ENCODE results near the gene OPTC.
"Not testable (repeated sequence)": the region's sequence is repeated elsewhere in the genome, so short reads cannot be mapped to it uniquely, and the experiment has no call there.

OPTC gene, protein sequence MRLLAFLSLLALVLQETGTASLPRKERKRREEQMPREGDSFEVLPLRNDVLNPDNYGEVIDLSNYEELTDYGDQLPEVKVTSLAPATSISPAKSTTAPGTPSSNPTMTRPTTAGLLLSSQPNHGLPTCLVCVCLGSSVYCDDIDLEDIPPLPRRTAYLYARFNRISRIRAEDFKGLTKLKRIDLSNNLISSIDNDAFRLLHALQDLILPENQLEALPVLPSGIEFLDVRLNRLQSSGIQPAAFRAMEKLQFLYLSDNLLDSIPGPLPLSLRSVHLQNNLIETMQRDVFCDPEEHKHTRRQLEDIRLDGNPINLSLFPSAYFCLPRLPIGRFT

DNA sequence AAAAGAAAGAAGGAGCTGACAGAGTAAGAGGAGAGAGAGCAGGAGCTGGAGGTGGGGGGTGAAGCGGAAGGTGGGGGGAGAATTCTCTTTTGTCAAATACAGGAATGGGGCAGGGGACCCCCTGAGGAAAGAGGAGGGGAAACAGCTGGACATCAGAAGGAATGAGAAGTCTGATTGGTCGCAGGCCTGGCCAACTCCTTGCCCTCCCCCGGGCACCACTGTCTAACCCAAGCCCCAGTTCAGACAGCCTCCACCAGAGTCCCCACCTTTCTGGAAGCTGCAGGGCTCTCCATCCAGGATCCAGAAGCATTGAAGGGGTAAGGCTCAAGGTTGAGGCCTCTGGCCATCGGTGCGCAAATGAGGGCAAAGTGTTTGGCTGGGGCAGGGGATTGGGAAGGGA is at the start of gene OPTC:
Gene OPTC (plus strand): TSS at position 253 of the 400 bp plus-strand sequence. CDS start 1,853 bp downstream, outside the sequence.
- DNase-seq (ENCODE audit: low read depth), result no peak
- TF ChIP-seq, protein P1, sequence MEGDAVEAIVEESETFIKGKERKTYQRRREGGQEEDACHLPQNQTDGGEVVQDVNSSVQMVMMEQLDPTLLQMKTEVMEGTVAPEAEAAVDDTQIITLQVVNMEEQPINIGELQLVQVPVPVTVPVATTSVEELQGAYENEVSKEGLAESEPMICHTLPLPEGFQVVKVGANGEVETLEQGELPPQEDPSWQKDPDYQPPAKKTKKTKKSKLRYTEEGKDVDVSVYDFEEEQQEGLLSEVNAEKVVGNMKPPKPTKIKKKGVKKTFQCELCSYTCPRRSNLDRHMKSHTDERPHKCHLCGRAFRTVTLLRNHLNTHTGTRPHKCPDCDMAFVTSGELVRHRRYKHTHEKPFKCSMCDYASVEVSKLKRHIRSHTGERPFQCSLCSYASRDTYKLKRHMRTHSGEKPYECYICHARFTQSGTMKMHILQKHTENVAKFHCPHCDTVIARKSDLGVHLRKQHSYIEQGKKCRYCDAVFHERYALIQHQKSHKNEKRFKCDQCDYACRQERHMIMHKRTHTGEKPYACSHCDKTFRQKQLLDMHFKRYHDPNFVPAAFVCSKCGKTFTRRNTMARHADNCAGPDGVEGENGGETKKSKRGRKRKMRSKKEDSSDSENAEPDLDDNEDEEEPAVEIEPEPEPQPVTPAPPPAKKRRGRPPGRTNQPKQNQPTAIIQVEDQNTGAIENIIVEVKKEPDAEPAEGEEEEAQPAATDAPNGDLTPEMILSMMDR (conservative IDR thresholded peaks at IDR 0.05; ENCODE audit: low read depth, low read length), result no peak
- H3K4me3 ChIP-seq (ENCODE audit: low read depth, low read length), result no peak within 1 kb of the TSS

DNA sequence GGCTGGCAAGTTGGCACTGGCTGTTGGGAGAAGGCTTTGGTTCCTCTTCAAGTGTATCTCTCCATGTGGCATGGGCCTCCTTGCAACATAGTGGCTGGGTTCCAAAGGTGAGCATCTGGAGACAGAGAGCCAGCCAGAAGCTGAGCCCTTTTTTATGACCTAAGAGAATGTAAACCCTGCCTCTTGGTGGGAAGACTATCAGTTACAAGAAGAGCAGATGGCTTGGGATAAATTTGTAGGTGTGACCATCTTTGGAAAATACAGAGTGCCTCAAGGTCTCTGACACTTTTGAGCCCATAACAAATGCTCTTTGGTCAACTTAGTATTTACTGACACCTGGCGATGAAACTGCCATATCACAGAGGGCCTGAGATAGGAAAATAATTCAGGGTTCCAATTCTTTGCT is 49.8 kb upstream of the OPTC start:
- DNase-seq (ENCODE audit: low read depth), result no peak
- TF ChIP-seq, protein P1 (conservative IDR thresholded peaks at IDR 0.05; ENCODE audit: low read depth, low read length), result no peak
- H3K4me3 ChIP-seq (ENCODE audit: low read depth, low read length), result no peak overlapping the region

DNA sequence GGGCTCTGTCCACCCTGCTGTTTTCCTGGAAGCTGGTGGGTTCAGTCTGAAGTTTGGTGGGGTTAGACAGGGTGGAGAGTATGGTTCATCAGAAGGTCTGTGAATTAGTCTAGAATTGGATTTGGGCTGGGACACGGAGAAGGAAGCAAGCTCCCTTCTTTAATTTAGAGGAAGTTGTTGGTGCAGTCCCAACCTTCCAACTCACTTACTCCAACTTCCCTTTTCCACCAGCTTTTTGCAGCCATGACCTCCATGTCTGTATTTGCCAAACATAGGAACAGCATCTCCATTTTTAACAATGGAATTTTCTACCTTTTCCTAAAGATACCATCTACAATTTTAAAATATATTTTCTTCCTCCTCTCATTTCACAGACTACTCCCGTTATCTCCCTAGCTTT is 46.8 kb upstream of the OPTC start:
- no peak for DNase-seq (ENCODE audit: low read depth)
- TF ChIP-seq, protein P1 (conservative IDR thresholded peaks at IDR 0.05; ENCODE audit: low read depth, low read length), result no peak
- H3K4me3 ChIP-seq (ENCODE audit: low read depth, low read length), result no peak overlapping the region

DNA sequence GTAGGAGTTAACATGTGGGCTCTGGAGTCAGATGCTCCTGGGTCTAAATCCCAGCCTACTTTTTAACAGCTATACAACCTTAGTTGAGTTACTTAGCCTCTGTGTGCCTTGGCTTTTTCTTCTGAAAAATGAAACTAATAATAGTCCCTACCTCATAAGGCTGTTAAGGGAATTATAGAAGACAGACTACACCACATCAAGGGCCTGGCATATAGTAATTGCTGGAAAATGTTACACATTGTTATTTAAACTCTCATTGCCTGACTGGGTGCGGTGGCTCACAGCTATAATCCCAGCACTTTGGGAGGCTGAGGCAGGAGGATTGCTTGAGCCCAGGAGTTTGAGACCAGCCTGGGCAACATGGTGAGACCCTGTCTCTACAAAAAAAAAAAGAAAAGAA is 46.4 kb upstream of the OPTC start:
- DNase-seq (ENCODE audit: low read depth); H3K4me3 ChIP-seq (ENCODE audit: low read depth, low read length): not testable (repeated sequence)

DNA sequence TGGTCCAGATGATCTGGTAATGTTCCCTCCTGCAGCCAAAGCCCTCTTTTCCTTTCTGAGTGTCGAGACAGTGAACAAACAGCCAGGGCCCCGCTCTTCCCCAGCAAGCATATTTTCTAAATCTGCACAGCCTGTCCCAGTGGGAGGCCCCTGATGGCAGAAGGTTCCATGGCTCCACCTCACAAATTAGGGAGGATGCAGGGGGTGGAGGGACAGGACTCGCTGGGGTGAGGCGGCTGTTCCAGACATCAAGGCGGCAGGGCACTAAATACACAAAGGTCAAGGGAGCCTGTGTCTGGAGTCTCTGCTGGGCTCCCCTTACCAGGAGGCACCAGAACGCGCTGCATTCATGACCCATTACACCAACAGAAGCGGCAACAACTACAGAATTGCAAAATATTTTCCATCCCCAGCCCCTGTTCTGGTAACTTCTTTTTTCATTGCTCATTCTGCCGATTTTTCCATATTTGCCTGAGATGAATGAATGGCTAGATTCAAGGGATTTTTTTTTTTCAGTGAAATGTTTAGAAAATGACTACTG is 45.4 kb upstream of the OPTC start:
- peak; percentile 59 for DNase-seq (ENCODE audit: low read depth)
- TF ChIP-seq, protein P1 (conservative IDR thresholded peaks at IDR 0.05; ENCODE audit: low read depth, low read length), result no peak
- no peak overlapping the region for H3K4me3 ChIP-seq (ENCODE audit: low read depth, low read length)

DNA sequence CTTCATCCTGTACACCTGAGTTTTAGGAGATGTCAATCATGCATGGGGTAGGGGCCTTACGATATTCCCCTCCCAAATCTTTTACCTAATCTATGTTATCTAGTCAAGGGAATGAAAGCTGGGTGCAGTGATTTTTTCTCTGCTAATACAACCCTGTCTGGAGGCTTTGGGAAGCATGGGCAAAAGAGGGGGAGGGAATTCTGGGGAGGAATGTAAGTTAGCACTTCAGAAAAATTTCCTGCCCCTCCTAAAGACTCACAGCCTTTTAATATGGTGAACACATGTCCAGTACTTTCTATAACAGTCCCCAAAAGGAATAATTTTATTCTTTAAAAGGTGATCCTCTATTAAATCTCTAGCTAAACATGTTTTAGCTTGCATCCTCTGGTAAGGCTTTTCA is 44.0 kb upstream of the OPTC start:
- TF ChIP-seq, protein P1 (conservative IDR thresholded peaks at IDR 0.05; ENCODE audit: low read depth, low read length), result no peak
- no peak for DNase-seq (ENCODE audit: low read depth)
- H3K4me3 ChIP-seq (ENCODE audit: low read depth, low read length), result no peak overlapping the region

DNA sequence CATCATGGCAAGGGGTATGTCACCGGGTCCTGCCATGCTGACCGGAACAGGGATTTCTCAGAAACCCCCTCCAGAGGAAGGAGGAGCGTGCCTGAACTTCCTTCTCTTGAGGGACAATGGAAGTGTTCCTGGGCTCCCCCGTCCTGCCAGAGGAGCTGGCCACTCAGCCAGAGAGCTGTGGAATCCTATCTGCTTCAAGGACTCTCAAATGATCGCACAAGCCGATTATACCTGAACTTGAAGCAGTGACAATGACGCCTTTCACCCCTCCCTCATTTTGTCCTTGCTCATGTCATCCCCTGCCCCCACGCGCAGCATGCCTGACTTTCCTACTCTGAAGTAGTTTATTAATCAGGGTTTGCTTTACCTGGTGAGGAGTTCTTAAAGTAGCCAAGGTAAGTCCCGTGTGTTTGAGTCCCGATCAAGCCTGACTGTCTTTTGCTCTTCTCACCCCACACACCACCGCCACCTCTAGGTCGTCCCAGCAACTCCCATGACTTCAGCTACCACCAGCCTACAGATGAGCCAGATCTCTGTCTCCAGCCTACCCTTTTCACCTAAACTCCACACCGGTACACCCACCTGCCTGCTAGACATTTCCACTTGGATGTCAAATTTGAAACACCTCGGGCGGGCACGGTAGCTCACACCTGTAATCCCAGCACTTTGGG is 43.3 kb upstream of the OPTC start:
- no peak overlapping the region for H3K4me3 ChIP-seq (ENCODE audit: low read depth, low read length)
- TF ChIP-seq, protein P1 (conservative IDR thresholded peaks at IDR 0.05; ENCODE audit: low read depth, low read length), result no peak
- no peak for DNase-seq (ENCODE audit: low read depth)

Measured in choroid plexus epithelial cell (primary cell).